Occipital lobe (tissue), 2 donors: ENCODE measurements around the gene TPPP. TPM values are rescaled to one million over a fixed set of nuclear protein-coding genes. Genes with fewer than 3 reads are reported as not detected.

Experiments
- DNase-seq: peaks from one replicate; lab custom pipeline; 2025; lab: John Stamatoyannopoulos, UW
- total RNA-seq: library from RNA; depleted of rRNA; stranded (reverse); fragments of >200 nt; gene quantifications from one replicate; pipeline ENCODE4 v1.2.3, GENCODE V29; 2014

TPPP gene
- total RNA-seq, 1 donor from 2014 or later = 16.2 TPM

DNA sequence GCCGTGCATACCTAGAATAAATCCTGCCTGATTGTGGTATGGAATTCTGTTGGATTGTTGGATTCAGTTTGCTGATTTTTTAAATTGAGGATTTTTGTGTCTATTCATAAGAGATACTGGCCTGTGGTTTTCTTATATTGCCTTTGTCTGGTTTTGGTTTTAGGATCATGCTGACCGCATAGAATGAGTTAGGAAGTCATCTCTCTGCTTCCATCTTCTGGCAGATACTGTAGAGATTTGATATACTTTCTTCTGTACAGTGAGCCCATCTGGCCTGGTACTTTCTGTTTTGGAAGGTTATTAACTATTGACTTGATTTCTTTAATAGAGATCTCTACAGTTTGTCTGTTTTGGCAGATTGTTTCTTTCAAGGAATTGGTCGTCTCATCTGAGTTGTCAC lies 66.3 kb downstream of the TPPP start:
- DNase-seq = no peak

DNA sequence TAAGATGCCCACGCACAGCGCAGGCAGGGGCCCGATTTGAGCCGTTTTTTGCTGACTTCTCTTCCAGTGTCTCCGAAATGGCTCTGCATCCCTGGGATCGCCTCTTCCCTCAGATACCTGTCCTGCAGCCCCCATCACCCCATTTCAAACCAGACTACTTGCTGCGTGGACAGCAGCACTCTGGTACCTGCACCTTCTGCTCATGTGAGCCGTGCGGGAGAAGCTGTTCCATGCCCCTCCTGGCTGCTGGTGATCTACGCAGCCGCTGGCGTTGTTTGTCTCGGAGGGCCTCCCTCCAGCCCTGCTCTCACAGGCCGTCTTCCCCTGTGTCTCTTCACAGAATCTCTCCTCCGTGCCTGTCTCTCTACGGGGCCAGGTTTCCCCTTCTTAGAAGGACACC lies 67.6 kb downstream of the TPPP start:
- DNase-seq = no peak

DNA sequence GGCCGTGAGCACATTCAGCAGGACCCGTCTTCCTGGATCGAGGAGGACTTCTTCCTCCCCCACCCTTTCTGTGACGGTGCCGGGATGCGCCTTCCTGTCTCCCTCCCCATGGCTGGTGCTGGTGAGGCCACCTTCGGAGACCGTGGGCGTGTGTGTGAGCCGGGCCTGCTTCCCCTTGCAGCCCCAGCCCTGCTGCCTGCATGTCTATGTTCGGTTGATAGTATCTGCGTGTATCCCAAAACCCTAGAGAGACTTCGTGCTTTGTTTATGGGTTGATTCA lies 68.3 kb downstream of the TPPP start:
- no peak for DNase-seq

DNA sequence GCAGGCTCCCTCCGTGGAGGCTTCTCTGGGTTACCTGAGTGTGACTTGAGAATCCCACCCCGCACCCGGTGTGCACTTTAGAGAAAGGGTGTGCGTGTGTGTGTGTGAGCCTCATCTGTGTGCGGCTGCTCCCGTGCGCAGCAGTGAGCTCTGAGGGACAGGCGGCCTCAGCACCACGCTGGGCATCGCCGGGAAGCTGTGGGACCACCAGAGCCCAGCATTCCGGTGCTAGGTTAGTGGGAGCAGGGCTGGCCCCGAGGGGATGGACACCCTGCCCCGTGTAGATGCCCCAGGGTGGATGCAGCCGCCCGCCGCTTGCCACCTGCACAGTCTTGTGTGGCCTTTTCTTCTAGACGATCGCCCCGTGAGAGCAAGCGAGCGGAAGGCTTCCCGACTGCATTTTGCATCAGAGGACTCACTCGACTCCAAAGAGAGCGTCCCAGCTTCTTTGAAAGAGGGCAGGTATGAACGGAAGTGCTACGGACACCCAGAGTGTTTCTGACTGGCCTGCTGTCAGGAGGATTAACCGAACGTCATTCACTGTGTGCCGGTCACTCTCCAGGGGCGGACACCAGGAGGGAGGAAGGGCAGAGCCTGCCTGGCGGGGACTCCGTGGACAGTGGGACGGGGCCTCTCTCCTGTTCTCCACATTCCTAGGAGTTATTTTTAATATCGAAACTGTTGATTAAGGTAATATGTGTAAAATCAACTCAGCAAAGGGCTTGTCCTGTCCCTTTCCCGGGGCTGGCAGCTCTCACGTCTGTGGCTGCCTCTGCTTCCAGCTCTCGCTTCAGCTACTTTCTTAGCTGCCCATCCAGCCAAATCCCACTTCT lies 68.8 kb downstream of the TPPP start:
- no peak for DNase-seq

DNA sequence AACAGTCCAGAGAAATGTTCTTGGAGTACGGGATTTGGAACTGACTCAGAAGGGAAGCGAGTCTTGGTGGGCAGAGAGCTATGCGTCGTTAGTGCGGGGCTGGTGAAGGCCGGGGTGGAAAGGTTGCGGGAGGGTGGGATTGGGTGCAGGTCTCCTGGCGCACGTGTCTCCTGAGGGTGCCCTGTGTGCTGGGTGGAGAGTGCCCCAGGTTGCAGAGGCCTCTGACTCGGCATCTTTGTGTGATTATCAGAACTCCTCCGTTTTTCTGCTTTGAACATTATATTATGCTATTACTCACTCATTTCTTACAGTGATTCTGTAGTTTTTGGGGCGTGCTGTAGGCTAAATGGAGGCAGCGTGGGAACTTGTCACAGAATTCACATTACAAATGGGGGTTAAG lies 69.6 kb downstream of the TPPP start:
- DNase-seq = no peak

DNA sequence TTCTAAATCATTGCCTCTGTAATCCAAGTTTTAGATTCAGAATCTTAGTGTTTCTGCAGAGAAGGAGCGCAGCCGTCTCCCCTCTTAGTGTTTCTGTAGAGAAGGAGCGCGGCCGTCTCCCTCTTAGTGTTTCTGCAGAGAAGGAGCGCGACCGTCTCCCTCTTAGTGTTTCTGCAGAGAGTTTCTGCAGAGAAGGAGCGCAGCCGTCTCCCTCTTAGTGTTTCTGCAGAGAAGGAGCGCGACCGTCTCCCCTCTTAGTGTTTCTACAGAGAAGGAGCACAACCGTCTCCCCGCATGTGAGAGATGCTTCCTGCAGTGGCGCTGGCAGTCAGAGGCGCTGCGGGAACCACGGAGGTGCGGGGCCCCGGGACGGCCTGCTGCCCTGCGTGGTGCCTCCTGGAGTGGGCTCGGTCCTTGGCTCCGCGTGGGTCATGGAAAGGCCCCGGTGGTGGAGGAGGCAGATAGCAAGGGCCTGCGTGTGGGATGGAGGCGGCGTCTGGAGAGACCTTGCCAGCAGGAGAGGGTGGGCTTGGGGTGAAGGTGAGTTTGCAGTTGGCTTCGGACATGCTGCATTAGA lies 70.1 kb downstream of the TPPP start:
- no peak for DNase-seq

DNA sequence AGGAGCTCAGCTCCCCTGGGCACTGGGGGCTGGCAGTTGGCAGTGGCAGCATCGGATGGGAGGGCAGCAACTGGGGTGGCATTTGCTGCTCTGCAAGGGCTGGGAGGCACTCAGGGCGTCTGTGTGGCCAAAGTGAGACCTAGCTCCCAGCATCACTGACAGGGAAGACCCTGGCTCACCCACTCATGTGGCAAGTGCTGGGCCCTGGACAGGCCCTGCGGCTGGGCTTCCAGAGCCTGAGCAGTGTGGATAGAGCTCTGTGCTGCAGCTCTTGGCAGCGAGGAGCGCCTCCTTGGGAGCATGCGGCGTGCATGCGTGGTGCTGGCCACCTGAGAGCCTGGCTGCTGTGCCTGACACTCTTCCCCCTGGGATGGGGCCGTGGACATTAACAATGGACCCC lies 70.8 kb downstream of the TPPP start:
- DNase-seq = no peak

DNA sequence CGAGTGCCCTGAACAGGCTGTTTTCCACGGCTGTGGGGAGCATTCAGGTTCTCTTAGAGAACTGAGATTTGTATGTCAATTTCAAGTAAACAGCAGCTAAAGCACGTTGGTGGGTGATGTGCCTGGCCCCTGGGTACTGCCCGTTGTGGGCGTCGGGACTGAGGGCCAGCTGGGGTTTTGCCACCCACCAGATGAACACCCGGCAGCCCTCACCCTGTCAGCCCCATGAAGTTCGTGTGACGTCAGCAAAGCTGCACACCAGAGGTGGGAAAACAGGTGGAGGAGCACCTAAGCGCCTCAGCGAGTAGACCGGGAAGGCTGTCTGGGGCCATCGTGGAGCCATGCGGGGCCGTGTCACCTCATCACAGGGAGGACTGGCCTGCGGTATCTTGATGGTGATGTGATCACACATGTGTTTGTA lies 71.8 kb downstream of the TPPP start:
- DNase-seq = no peak

DNA sequence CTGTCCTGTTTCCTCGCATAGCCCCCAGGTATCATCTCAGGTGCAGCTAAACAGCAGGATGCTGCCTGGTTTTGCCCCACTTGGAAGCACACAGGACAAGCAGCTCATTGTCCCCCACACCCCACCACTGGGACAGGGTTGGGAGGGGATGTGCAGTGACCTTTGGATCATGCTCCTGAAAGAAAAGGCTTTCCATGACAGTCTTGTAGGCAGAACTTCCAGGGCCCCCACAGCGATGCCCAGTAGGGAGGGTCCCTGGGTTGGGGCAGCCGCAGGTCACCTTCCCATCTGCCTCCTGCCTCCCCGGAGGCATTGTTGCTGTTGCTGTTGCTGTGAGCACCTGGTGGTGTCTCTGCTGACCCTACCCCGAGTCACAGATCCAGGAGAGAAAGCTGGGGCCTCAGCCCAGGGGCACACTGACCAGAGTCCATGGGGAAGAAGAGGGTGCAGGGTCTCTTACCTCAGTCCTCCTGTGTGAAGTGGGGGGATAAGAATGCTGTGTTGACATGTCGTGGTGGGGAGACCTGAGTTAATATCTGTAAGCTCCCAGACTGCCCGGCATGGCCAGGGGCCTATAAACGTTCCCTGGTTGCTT lies 72.5 kb downstream of the TPPP start:
- DNase-seq = no peak

DNA sequence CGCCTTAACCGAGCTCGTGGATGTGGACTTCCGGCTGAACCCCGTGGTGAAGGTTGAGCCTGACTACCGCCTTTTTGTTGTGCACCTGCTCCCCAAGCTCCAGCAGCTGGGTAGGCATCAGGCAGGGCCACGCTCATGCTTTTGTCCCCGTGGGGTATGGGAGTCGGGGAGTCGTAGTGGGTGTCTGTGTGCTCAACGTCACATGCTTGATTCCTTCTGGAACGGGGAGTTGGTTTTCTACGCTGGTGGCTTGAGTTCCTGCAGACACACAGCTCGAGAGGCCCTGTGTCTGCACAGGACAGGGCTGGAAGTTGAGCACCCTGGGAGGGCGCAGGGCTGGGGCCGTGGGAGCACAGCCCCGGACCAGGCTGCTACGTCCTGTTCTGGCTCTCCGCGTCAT lies 73.0 kb downstream of the TPPP start:
- no peak for DNase-seq

DNA sequence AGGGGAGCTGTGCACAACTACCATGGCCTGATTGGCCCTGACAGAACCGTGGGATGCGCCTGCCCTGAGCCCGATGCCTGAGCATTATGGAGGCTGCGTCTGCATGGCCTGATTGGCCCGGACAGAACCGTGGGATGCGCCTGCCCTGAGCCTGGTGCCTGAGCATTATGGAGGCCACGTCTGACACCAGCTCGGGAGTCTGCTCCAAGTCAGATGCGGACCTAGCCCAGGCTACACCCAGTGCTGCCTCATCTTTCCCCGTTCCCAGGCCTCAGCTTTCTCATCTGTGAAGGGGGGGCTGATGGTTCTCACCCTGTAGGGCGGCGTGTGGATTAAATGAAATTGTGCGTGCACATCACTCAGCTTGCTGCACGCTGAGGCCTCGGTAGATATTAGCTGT lies 73.7 kb downstream of the TPPP start:
- DNase-seq = no peak

DNA sequence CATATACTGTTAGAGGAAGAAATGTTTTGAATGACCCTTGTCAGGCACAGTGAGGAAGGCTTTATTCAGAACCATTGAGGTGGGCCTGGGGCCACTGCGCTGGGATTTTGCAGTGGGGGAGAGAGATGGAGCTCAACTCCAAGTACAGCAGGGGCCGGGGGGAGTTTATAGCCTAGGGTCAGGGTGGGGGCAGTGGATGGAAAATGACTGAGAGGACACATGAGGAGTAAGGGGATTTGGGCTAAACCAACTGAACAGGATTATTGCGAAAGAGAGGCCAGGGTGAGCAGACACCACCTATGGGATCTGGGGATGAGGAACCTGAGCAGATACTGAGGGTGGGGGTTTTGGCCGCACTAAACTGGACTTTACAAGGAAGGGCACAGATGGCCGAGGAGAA lies 74.7 kb downstream of the TPPP start:
- no peak for DNase-seq

DNA sequence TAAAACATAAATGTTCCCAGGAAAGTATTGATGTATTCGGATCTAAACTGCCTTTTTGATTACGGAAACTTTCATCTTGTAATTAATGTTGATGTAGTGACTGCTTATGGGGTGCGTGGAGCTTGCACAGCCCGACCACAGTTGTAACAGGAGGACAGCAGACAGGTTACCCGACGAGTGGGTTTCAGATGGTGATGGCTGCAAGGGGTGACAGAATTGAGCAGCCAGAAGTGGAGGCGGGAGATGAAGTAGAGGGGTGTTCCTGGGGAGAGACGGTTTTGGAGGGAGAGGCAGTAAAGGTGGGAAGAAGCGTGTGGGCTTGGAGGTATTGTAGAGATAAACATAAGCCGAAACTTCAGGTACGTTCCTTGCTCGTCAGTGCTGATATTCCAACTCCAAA lies 75.3 kb downstream of the TPPP start:
- DNase-seq = no peak

DNA sequence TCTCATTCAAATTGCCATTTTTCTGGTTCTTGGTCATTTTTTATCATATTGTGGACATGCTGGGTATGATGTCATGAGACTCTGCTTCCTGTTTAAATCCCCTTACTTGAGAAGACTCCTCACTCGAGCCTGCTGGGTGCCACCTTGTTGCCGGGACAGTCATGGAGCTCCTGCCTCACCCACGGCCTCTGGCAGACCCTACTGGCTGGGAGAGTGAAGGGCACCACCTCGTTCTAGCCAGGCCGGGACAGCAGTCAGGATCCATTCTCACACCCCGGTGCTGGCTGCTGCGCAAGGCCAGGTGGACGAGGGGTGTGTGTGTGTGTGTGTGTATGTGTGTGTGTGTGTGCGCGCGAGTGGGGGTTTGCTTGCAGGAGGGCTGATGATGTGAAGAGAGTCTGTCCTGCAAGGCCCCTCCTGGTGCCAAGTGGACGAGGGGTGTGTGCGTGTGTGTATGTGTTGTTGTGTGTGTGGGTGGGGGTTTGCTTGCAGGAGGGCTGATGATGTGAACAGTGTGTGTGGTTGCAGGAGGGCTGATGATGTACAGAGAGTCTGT lies 76.6 kb downstream of the TPPP start:
- no peak for DNase-seq

DNA sequence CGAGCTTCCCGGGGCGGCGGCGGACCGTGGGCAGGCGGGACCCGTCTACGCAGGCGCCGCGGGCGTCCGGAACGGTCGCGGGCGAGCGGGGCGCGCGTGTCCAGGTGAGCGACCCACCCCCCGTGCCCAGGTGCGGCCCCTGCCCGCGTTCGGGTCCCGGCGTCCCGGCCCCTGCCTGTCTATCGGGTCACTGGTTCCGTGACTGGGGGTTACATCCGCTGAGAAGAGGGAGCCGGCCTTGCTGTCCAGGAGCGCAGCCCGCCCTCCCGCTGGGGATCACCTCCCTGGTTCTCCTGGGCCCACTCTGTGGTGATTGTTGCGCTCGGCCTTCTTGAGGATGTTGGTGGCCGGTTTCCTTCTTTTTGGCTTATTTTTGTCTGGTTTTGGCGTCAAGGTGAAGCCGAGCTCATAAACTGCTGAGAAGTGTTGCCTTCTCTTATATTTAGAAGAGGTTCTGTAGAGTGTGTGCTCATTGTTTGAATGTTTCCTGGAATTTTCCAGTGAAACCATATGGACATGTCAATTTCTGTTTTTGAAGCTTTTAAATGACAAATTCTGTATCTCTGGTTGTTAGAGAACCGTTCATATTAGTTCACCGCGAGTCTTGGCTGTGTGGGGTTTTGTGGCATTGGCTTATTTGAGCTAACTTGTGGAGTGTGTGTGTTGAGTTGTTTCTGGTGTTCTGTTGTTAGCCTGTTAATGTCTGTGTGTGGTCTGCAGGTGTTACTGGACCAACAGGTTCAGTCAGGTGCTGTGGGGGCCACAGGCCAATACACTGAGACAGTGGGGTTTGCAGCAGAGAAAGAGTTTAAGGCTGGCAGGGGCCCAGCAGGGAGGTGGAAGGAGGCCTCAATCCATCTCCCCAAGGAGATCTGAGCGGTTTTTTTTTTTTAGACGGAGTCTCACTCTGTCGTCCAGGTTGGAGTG lies 80.4 kb downstream of the TPPP start:
- DNase-seq = no peak

DNA sequence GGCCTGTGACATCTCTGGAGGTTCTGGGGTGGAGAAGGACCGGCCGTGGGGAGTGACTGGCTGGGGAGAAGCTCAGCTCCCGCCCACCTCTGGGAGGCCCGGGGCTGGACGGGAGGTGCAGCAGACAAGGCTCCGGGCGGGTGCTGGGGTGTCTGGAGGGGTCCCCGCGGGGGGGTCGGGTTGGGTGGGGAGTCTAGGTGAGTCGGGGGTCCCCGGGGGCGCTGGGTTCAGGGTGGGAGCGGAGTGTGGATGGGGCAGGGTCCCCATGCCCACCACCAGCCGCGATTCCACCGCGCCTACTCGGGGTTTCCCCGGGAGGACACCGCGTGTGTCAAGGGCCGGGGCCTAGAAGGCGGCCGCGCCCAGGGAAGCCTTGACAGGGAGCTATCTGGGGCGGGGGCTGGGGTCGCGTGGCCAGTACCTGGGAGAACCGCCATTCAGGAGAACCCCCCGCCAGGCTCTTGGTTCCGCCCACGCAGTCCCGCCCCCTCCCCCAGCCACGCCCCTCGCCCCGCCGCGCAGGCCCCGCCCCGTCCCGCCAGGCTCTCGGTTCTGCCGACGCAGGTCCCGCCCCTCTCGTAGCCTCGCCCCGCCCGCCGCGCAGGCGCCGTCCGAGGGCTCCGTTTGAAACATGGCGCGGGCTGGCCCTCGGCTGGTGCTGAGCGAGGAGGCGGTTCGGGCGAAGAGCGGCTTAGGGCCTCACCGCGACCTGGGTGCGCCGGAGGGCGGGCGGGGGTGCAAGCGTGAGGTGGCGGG lies 81.2 kb downstream of the TPPP start, which contains the start of gene CEP72:
Gene CEP72 (plus strand): TSS at position 610 of the 756 bp plus-strand sequence. CDS start 22 bp downstream, at position 632.
- peak; percentile 90 for DNase-seq

DNA sequence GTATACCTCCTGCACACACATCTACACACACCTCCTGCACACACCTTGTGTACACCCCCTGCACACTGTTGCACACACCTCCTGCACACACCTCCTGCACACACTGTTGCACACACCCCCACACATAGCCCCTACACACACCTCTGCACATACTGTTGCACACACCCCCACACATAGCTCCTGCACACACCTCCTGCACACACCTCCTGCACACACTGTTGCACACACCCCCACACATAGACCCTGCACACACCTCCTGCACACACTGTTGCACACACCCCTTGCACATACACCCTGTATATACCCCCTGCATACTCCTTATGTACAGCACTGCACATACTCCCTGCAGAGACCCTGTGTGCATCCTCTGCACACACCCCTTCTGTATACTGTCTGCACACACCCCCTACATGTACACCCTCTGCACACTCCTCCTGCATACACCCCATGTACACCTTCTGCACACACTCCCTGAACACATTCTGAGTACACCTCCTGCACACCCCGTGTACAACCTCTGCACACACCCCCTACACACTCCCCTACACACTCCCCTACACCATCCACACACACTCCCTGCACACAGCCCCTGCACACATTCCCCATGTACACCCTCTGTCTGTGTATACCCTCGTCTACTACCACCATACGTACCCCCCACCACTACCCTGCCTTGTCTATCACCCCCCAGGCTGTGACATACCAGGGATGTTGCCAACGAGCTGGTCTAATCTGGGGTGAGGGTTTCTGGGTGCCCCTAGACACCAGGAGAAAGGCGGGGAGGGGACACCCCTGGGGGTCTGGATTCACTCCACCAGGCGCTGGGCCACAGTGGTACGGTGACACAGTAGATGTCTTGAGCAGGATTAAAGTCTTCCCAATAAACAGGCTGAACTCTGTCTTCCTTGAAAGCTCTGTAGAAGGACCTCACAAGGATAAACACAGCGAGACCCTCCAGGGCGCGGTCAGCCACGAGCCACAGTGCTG lies 82.1 kb downstream of the TPPP start:
- no peak for DNase-seq

DNA sequence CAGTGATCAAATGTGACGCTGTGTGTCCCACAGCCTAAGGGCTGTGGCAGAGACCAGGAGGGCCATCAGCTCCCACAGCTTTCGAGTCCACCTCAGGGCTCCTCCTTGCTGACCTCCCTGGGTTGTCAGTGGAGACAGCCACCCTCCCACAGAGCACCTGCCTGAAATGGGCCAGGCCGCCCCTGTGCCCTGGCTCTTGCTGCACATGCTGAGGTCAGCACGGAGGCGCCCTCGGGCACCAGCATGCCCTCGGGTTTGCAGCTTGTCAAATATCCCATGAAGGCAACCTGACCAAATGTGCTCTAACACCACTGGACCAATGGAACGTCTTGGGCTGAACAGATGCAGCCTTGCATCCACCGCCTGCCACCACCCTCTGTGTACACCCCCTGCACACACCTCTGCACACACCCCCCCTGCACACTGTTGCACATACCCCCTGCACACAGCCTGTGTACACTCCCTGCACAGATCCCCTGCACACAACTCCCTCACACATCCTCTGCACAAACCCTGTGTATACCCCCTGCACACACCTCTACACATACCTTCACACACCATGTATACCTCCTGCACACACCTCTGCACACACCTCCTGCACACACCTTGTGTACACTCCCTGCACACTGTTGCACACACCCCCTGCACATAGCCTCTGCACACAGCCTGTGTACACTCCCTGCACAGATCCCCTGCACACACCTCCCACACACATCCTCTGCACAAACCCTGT lies 83.0 kb downstream of the TPPP start:
- no peak for DNase-seq
